Spinal cord (tissue), 10 donors: ENCODE results near the gene BLOC1S2. TPM values are rescaled to one million over a fixed set of nuclear protein-coding genes. Genes with fewer than 3 reads are reported as not detected.
A peak's percentile ranks its signal among the peaks of the same experiment; 100 is the strongest.

Source experiments
- DNase-seq, 6 donors: peaks; one replicate each; pipeline versions ENCODE4 v3.0.0 to v3.0.0-alpha.2; 2013 to 2015; ENCODE audit warnings: low spot score in 6 of 6, low read depth in 4 of 6
- H3K27ac ChIP-seq: one replicate; pipeline ENCODE4 v1.5.1; 2013; ENCODE audit warnings: low read depth, low read length, control low read depth
- H3K27me3 ChIP-seq: one replicate; pipeline ENCODE4 v1.6.1; 2013; ENCODE audit warnings: low read length; ENCODE audit not compliant: control insufficient read depth, insufficient read depth
- H3K36me3 ChIP-seq: one replicate; pipeline ENCODE4 v1.6.1; 2013; ENCODE audit warnings: low read length; ENCODE audit not compliant: control insufficient read depth, insufficient read depth
- H3K4me1 ChIP-seq: one replicate; pipeline ENCODE4 v1.6.1; 2013; ENCODE audit warnings: low read length; ENCODE audit not compliant: control insufficient read depth, insufficient read depth
- H3K4me3 ChIP-seq: one replicate; pipeline ENCODE4 v1.5.1; 2013; ENCODE audit warnings: low read depth, low read length, control low read depth
- H3K9me3 ChIP-seq: one replicate; pipeline ENCODE4 v1.6.1; 2013; ENCODE audit warnings: low read length; ENCODE audit not compliant: control insufficient read depth, insufficient read depth
- WGBS: methylation state at CpG from one replicate; pipeline ENCODE4 v1.1.5; 2013; ENCODE audit warnings: missing lambda C conversion rate; ENCODE audit not compliant: insufficient coverage; 5-methylcytosine and 5-hydroxymethylcytosine counted together
- long read RNA-seq, 4 donors: transcript quantifications; one replicate each; lab custom pipeline, GENCODE V29; 2026
- polyA plus RNA-seq, 2 donors: library from polyadenylated mRNA; unstranded; fragments of 120-200 nt; gene quantifications; one replicate each; pipeline ENCODE4 v1.2.1, GENCODE V29; 2013; ENCODE audit not compliant: insufficient read length in 2 of 2
- total RNA-seq, 2 donors: library from RNA; depleted of rRNA in 1 of 2; stranded (reverse); fragments of 120-200 nt in 1 of 2; fragments of >200 nt in 1 of 2; gene quantifications; one replicate each; pipeline versions ENCODE4 v1.2.3 to v1.2.4, GENCODE V29; 2013 to 2014
- donor health status: healthy.

The BLOC1S2 gene
- total RNA-seq: 10 to 100 TPM; 46.8 to 80.4 TPM
- 10 to 100 TPM; 83.8 to 96.2 TPM for polyA plus RNA-seq
- long read RNA-seq, donor 1, transcript BLOC1S2-203 (4 exons, 2,024 nt): minor isoform, 25 of 54 reads
- long read RNA-seq, donor 1, transcript BLOC1S2-202 (5 exons, 1,249 nt): major isoform, 28 of 54 reads
- long read RNA-seq, donor 1, partial matches to known transcripts: 0 of 54 reads
- long read RNA-seq, donor 1, other reads (novel, unspliced or antisense): 0 of 54 reads
- long read RNA-seq, donor 2, transcript BLOC1S2-202 (5 exons, 1,249 nt): major isoform, 19 of 21 reads
- long read RNA-seq, donor 2, partial matches to known transcripts: 0 of 21 reads
- long read RNA-seq, donor 2, other reads (novel, unspliced or antisense): 0 of 21 reads
- long read RNA-seq, donor 3, transcript BLOC1S2-202 (5 exons, 1,249 nt): major isoform, 29 of 31 reads
- long read RNA-seq, donor 3, partial matches to known transcripts: 0 of 31 reads
- long read RNA-seq, donor 3, other reads (novel, unspliced or antisense): 0 of 31 reads
- long read RNA-seq, donor 4, transcript BLOC1S2-202 (5 exons, 1,249 nt): major isoform, 25 of 59 reads
- long read RNA-seq, donor 4, transcript BLOC1S2-203 (4 exons, 2,024 nt): minor isoform, 9 of 59 reads
- long read RNA-seq, donor 4, partial matches to known transcripts: 24 of 59 reads
- long read RNA-seq, donor 4, other reads (novel, unspliced or antisense): 0 of 59 reads

- WGBS: 3% methylated on average over 63 of the region's 63 CpGs
- peak; percentile 71 to 95 (median 82) for DNase-seq
- Histone ChIP-seq H3K27ac (peak within 1 kb of the TSS; percentile 93), H3K9me3 (no peaks in the 10 kb centered on the region), H3K4me1 (peaks cover 21% of the 10 kb centered on the region), H3K36me3 (peaks cover 4% of the 10 kb centered on the region), H3K4me3 (peak within 1 kb of the TSS; percentile 96), H3K27me3 (no peaks in the 10 kb centered on the region)
These were observed at the start of gene BLOC1S2 for GRCh38 chr10:100286051-100287033. TSS of gene BLOC1S2 (minus strand) at chr10:100286680. CDS start at chr10:100286659, 21 bp downstream.

- WGBS: 87% methylated on average over 3 of the region's 9 CpGs
- H3K27ac ChIP-seq: no peak overlapping the region
- no peak overlapping the region for H3K4me3 ChIP-seq
- H3K36me3 ChIP-seq: no peaks in the 10 kb centered on the region
- H3K27me3 ChIP-seq: peaks cover 10% of the 10 kb centered on the region
- H3K4me1 ChIP-seq: no peaks in the 10 kb centered on the region
- no peak for DNase-seq
- no peaks in the 10 kb centered on the region for H3K9me3 ChIP-seq
These were observed 48.3 kb upstream of the BLOC1S2 start for GRCh38 chr10:100334762-100335161.

- no peaks in the 10 kb centered on the region for H3K36me3 ChIP-seq
These were observed 47.4 kb upstream of the BLOC1S2 start for GRCh38 chr10:100333661-100334440.

DNA sequence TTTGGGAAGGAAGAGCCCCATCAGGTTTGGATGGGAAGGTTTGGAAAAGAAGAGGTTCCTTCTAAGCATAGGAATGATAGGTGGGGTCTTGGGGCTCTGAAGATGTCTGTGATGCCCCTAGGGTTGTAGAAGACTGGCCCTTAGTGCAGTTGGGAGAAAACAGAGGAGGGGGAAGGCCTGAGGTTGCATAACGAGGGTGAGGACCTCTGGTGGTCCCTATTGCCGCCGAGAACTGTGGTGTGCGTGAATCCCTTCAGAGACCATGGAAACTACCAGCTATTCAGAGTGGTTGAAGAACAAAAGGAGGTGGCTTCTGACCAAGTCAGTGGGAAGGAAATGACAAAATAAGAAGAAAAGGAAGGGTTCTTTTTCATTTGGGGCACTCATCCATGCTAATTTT lies 46.6 kb upstream of the BLOC1S2 start:
- Histone ChIP-seq H3K4me3 (no peak overlapping the region), H3K4me1 (no peaks in the 10 kb centered on the region), H3K27me3 (peaks cover 10% of the 10 kb centered on the region), H3K9me3 (no peaks in the 10 kb centered on the region), H3K36me3 (no peaks in the 10 kb centered on the region), H3K27ac (no peak overlapping the region)
- no peak for DNase-seq
- WGBS: 5% methylated on average over 2 of the region's 4 CpGs

More at GRCh38 chr10:100333661-100334440, 47.4 kb upstream of the BLOC1S2 start:
- H3K27ac ChIP-seq: no peak overlapping the region
- 76% methylated on average over 2 of the region's 2 CpGs for WGBS
- no peak overlapping the region for H3K4me3 ChIP-seq
- peak in 1 of 6 donors; percentile 69 for DNase-seq
- H3K27me3 ChIP-seq: peaks cover 10% of the 10 kb centered on the region
- H3K4me1 ChIP-seq: no peaks in the 10 kb centered on the region
- H3K9me3 ChIP-seq: no peaks in the 10 kb centered on the region

- H3K27ac ChIP-seq: no peak within 1 kb of the TSS
- WGBS: 41% methylated on average over 4 of the region's 5 CpGs
- no peak for DNase-seq
These were observed 43.6 kb upstream of the BLOC1S2 start, which contains the start of gene PKD2L1 for GRCh38 chr10:100330079-100330478. TSS of gene PKD2L1 (minus strand) at chr10:100330228. CDS start at chr10:100330103, 125 bp downstream.

DNA sequence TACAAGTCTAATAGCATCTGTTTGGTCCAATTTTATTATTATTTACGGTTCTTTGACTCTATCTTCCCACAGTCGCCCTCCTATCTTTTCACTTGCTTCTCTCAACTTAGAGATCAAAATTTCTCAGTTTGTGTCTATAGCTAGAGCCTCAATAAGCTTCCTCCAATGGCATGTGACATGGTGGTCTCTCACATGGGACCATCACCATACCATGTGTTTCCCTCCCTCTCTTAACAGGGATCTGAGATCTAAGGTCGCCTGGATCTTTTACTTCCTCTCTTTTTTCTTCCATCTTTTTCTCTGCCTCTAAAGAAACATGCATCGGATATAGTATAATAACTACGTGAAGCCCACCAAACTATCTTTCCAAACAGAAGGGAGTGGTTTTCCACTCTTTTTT lies 41.7 kb upstream of the BLOC1S2 start:
- 45% methylated on average over 2 of the region's 5 CpGs for WGBS
- no peak for DNase-seq
- Histone ChIP-seq H3K9me3 (no peaks in the 10 kb centered on the region), H3K36me3 (no peaks in the 10 kb centered on the region), H3K4me3 (no peak overlapping the region), H3K4me1 (no peaks in the 10 kb centered on the region), H3K27me3 (peaks cover 13% of the 10 kb centered on the region), H3K27ac (no peak overlapping the region)

More at GRCh38 chr10:100330079-100330478, 43.6 kb upstream of the BLOC1S2 start, which contains the start of gene PKD2L1:
- Histone ChIP-seq H3K27me3 (peaks cover 13% of the 10 kb centered on the region), H3K4me1 (no peaks in the 10 kb centered on the region), H3K36me3 (no peaks in the 10 kb centered on the region), H3K9me3 (no peaks in the 10 kb centered on the region), H3K4me3 (no peak within 1 kb of the TSS)

- Histone ChIP-seq H3K9me3 (no peaks in the 10 kb centered on the region), H3K4me3 (no peak overlapping the region), H3K4me1 (no peaks in the 10 kb centered on the region), H3K27ac (no peak overlapping the region), H3K36me3 (no peaks in the 10 kb centered on the region), H3K27me3 (peaks cover 13% of the 10 kb centered on the region)
- no peak for DNase-seq
- WGBS: 73% methylated on average over 3 of the region's 3 CpGs
These were observed 41.2 kb upstream of the BLOC1S2 start for GRCh38 chr10:100327718-100328009.

DNA sequence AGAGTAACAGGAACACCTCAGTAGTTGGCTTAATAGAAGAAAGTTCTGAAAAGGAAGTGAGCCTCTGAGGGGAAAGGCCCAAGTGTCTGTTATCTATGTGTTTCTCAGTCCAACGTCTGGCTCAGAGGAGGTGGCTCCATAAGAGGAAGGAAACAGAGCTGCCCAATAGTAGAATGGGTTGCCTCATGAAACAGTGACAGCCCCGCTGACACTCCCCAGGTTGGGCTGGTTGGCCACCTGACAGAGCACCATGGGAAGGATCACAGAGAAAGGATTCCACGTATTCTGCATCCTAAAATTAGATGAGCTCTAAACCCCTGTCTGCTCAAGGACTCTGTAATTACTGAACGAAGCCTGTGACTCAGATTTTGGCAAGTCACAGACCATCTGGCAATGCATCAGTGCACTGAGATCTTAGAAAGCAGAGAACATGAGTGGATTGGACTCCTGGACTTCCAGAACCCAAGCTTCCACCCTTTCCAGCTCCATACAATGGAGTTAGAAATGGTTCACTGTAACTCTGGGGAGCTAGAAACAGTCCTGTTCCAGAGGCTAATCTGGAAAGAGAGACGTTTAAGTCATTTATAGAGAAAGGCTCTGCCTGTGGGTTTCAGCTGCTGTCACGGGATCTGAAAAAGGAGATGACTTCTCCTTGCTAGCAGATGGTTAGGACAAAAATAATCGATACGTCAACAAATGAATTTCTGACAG lies 40.7 kb upstream of the BLOC1S2 start:
- Histone ChIP-seq H3K4me1 (no peaks in the 10 kb centered on the region), H3K9me3 (no peaks in the 10 kb centered on the region), H3K27ac (no peak overlapping the region), H3K4me3 (no peak overlapping the region), H3K27me3 (peaks cover 13% of the 10 kb centered on the region), H3K36me3 (no peaks in the 10 kb centered on the region)
- WGBS: 48% methylated on average over 7 of the region's 8 CpGs
- DNase-seq: peak in 1 of 6 donors; percentile 44
